ENCODE results near the gene ZBTB34.

DNA sequence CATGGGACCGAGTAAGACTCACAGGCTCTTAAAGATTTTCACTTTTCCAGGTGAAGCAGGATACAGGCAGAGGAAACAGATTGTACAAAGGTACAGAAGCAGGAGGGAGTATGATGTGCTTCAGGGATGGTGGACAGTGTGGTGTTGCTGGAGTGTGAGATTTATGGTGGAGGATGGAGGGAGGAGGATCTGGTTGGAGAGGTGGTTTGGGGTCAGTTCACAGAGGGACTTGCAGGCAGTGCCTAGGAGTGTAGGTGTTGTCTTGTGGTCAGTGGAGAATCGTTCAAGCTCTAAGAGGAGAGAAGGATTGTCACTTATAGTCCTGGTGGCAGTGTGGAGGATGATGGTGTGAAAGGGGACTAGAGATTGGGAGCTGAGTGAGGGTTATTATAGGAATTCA is 65.9 kb downstream of the ZBTB34 start:
- TF ChIP-seq POLR2A (IDR thresholded peaks at IDR 0.05; ENCODE audit: low read length) (no peak), BHLHE40 (IDR thresholded peaks at IDR 0.05; ENCODE audit: low read depth, low read length) (no peak), ESRRA (IDR thresholded peaks at IDR 0.05; ENCODE audit: borderline replicate concordance, low read length) (no peak), CHD4 (IDR thresholded peaks at IDR 0.05; ENCODE audit: borderline replicate concordance) (no peak), JUNB (IDR thresholded peaks at IDR 0.05) (no peak)
- TF ChIP-seq, protein P1, sequence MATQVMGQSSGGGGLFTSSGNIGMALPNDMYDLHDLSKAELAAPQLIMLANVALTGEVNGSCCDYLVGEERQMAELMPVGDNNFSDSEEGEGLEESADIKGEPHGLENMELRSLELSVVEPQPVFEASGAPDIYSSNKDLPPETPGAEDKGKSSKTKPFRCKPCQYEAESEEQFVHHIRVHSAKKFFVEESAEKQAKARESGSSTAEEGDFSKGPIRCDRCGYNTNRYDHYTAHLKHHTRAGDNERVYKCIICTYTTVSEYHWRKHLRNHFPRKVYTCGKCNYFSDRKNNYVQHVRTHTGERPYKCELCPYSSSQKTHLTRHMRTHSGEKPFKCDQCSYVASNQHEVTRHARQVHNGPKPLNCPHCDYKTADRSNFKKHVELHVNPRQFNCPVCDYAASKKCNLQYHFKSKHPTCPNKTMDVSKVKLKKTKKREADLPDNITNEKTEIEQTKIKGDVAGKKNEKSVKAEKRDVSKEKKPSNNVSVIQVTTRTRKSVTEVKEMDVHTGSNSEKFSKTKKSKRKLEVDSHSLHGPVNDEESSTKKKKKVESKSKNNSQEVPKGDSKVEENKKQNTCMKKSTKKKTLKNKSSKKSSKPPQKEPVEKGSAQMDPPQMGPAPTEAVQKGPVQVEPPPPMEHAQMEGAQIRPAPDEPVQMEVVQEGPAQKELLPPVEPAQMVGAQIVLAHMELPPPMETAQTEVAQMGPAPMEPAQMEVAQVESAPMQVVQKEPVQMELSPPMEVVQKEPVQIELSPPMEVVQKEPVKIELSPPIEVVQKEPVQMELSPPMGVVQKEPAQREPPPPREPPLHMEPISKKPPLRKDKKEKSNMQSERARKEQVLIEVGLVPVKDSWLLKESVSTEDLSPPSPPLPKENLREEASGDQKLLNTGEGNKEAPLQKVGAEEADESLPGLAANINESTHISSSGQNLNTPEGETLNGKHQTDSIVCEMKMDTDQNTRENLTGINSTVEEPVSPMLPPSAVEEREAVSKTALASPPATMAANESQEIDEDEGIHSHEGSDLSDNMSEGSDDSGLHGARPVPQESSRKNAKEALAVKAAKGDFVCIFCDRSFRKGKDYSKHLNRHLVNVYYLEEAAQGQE (IDR thresholded peaks at IDR 0.05), result no peak
- TF ChIP-seq, protein P2, sequence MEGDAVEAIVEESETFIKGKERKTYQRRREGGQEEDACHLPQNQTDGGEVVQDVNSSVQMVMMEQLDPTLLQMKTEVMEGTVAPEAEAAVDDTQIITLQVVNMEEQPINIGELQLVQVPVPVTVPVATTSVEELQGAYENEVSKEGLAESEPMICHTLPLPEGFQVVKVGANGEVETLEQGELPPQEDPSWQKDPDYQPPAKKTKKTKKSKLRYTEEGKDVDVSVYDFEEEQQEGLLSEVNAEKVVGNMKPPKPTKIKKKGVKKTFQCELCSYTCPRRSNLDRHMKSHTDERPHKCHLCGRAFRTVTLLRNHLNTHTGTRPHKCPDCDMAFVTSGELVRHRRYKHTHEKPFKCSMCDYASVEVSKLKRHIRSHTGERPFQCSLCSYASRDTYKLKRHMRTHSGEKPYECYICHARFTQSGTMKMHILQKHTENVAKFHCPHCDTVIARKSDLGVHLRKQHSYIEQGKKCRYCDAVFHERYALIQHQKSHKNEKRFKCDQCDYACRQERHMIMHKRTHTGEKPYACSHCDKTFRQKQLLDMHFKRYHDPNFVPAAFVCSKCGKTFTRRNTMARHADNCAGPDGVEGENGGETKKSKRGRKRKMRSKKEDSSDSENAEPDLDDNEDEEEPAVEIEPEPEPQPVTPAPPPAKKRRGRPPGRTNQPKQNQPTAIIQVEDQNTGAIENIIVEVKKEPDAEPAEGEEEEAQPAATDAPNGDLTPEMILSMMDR (IDR thresholded peaks at IDR 0.05), result no peak
